Measurements from ENCODE around the gene APAF1. TPM values are rescaled to one million over a fixed set of nuclear protein-coding genes. Genes with fewer than 3 reads are reported as not detected.

The APAF1 gene
- total and polyA plus RNA-seq, 7 experiments from 2014 or later = 3.4 to 36.4 (median 26.7) TPM

DNA sequence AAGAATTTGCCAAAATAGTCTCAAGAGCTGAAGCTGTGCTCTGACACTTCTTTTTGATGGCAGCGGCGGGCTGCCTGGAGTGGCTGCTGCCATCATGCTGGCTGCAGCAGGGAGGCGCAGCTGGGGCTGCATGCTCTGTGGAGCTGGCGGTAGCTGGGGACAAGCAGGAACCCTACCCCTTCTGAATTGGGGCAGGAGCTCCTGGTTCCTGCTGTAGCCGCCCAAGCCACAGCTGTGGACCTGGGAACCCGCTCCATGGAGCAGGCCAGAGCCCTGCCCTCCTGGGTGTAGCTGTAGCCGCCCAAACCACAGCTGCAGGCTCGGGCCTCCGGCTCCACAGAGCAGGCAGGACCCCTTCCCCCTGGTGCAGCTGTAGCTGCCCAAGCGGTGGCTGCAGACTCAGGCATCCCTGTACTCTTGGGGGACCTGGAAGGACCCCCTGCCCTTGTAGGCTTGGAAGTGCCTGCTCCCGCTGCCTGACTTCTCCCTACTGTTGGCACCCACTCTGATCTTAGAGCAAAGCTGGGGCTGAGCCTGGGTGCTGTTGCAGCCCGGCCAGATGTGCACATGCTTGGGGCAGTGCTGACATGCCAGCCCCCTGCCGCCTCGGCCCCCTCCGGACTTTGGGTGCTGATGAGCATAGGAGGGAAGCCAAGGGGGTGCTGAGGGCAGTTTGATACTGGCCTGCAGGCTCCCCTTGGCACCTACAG lies 33.3 kb downstream of the APAF1 start:
- no peak overlapping the region for H3K27ac Mint-ChIP-seq
- POLR2A ChIA-PET = no interaction called here
- H3K36me3 ChIP-seq (ENCODE audit: control insufficient read depth in 2 of 3, insufficient read depth in 3 of 3, low read length in 3 of 3) = peaks cover 11 to 51% (median 11%) of the 10 kb centered on the region in 3 experiments

DNA sequence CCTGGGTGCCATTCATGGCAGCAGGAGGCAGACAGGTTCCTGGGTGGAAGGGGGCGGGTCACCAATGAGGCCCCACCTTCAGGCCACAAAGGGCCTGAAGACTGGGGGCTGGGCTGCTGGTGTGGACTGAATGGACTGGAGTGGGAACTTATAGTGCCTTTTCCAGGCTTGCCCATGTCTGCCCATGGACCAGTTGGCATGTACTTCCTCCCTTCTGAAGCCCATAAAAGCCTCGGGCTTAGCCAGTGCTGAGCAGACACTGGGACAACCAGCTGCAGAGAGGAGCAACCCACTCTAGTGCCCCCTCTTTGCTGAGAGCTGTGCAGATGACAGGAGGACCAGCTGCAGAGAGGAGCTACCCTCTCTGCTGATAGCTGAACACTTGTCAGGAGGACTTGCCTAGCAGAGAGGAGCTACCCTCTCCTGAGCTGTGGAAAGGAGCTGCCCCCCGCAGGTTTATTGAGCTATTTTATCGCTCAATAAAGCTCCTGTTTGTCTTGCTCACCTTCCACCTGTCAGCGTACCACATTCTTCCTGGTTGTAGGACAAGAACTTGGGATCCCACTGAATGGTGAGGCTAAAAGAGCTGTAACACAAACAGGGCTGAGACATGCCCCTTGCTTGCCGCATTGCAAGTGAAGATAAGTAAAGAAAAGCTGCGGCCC lies 34.0 kb downstream of the APAF1 start:
- H3K27me3 Mint-ChIP-seq = no peaks in the 10 kb centered on the region
- no peak overlapping the region for H3K27ac Mint-ChIP-seq
- no peak for ATAC-seq
- DNase-seq = no peak
- H3K4me1 ChIP-seq (ENCODE audit: control insufficient read depth in 2 of 2, insufficient read depth in 2 of 2, low read length in 2 of 2) = no peaks in the 10 kb centered on the region
- peaks cover 13 to 56% (median 14%) of the 10 kb centered on the region in 3 experiments for H3K36me3 ChIP-seq (ENCODE audit: control insufficient read depth in 2 of 3, insufficient read depth in 3 of 3, low read length in 3 of 3)
- ChIA-PET CTCF (interaction anchor here (0.6 kb wide), 1 partner anchor 28 kb away, joined by 3 read pairs; no protein-coding TSS in a partner anchor), POLR2A (no interaction called here)
- no peak overlapping the region for H3K27ac ChIP-seq (ENCODE audit: low read depth, low read length)
- H3K27me3 ChIP-seq (ENCODE audit: control insufficient read depth in 2 of 2, insufficient read depth in 2 of 2, low read length in 2 of 2) = no peaks in the 10 kb centered on the region
- peaks cover 8 to 48% (median 22%) of the 10 kb centered on the region in 5 donors for H3K36me3 Mint-ChIP-seq
- intact Hi-C loops (cut with micrococcal nuclease) = no loop called here
- no peaks in the 10 kb centered on the region for H3K9me3 Mint-ChIP-seq
- H3K4me1 Mint-ChIP-seq = peaks cover 0 to 4% (median 0%) of the 10 kb centered on the region in 7 donors
- no peak overlapping the region for H3K4me3 ChIP-seq (ENCODE audit: low read length)
- H3K9me3 ChIP-seq (ENCODE audit: control insufficient read depth in 2 of 3, low read length in 3 of 3) = no peaks in the 10 kb centered on the region
- no peak overlapping the region for H3K4me3 Mint-ChIP-seq

More for the DNA sequence above, 33.3 kb downstream of the APAF1 start:
- Histone ChIP-seq H3K9me3 (ENCODE audit: control insufficient read depth in 2 of 3, low read length in 3 of 3) (no peaks in the 10 kb centered on the region), H3K4me1 (ENCODE audit: control insufficient read depth in 2 of 2, insufficient read depth in 2 of 2, low read length in 2 of 2) (no peaks in the 10 kb centered on the region), H3K4me3 (ENCODE audit: low read length) (no peak overlapping the region), H3K27me3 (ENCODE audit: control insufficient read depth in 2 of 2, insufficient read depth in 2 of 2, low read length in 2 of 2) (no peaks in the 10 kb centered on the region), H3K27ac (ENCODE audit: low read depth, low read length) (no peak overlapping the region)
- Mint-ChIP-seq H3K36me3 (peaks cover 4 to 47% (median 23%) of the 10 kb centered on the region in 5 donors), H3K9me3 (no peaks in the 10 kb centered on the region), H3K4me1 (peaks cover 0 to 4% (median 0%) of the 10 kb centered on the region in 7 donors), H3K4me3 (no peak overlapping the region), H3K27me3 (no peaks in the 10 kb centered on the region)
- intact Hi-C loops (cut with micrococcal nuclease) = no loop called here
- CTCF ChIA-PET = no interaction called here
- no peak for DNase-seq
- no peak for ATAC-seq

DNA sequence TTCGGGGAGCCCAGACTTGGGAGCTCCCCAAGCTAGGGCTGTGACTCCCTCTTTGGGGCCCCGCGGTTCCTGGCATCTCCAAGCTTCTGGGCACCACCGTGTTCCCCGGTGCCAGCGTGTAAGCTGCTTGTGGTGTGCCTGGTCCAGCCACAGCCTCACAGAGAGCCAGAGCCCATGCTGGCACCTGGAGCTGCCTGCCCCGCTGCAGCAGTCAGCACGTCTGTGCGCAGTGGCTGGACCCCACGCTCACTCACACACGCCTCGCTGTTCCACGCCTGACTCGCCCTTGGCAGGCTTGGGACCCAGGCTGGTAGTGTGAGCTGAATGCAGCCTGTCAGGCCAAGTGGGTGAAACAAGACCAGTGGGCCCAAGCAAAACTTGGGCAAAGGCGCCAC lies 34.5 kb downstream of the APAF1 start:
- intact Hi-C loops (cut with micrococcal nuclease) = no loop called here
- no peaks in the 10 kb centered on the region for H3K27me3 ChIP-seq (ENCODE audit: control insufficient read depth in 2 of 2, insufficient read depth in 2 of 2, low read length in 2 of 2)
- POLR2A ChIA-PET = no interaction called here
- H3K27me3 Mint-ChIP-seq = no peaks in the 10 kb centered on the region
- CTCF ChIA-PET = interaction anchor here (0.6 kb wide), 1 partner anchor 27 kb away, joined by 3 read pairs; no protein-coding TSS in a partner anchor
- H3K9me3 Mint-ChIP-seq = no peaks in the 10 kb centered on the region
- H3K4me1 Mint-ChIP-seq = no peaks in the 10 kb centered on the region
- H3K4me1 ChIP-seq (ENCODE audit: control insufficient read depth in 2 of 2, insufficient read depth in 2 of 2, low read length in 2 of 2) = no peaks in the 10 kb centered on the region
- no peak for ATAC-seq
- H3K4me3 ChIP-seq (ENCODE audit: low read length) = no peak overlapping the region
- no peak overlapping the region for H3K4me3 Mint-ChIP-seq
- H3K36me3 Mint-ChIP-seq = peaks cover 9 to 46% (median 19%) of the 10 kb centered on the region in 5 donors
- peaks cover 10 to 62% (median 14%) of the 10 kb centered on the region in 3 experiments for H3K36me3 ChIP-seq (ENCODE audit: control insufficient read depth in 2 of 3, insufficient read depth in 3 of 3, low read length in 3 of 3)
- H3K27ac Mint-ChIP-seq = no peak overlapping the region
- no peak for DNase-seq
- no peak overlapping the region for H3K27ac ChIP-seq (ENCODE audit: low read depth, low read length)
- H3K9me3 ChIP-seq (ENCODE audit: control insufficient read depth in 2 of 3, low read length in 3 of 3) = no peaks in the 10 kb centered on the region

DNA sequence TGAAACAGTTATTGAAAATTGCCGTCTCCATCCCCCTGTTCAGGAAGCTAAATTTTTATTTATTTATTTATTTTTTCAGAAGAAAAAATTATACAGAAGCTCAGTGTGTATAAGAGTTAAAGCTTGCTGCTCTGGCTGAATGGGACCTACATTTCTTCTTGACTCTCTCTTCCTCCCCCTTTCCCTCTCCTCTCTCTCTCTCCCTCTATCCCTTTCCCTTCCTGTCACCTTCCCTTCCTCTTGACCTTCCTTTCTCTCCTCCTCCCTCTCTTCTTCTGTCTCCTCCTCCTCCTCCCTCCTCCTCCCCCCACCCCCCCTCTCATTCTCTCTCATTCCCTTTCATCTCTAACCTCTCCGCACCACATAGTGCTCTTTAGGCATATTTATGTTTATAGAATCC lies 39.1 kb downstream of the APAF1 start:
- no peaks in the 10 kb centered on the region for H3K27me3 ChIP-seq (ENCODE audit: control insufficient read depth in 2 of 2, insufficient read depth in 2 of 2, low read length in 2 of 2)
- H3K36me3 ChIP-seq (ENCODE audit: control insufficient read depth in 2 of 3, insufficient read depth in 3 of 3, low read length in 3 of 3) = peaks cover 10 to 77% (median 14%) of the 10 kb centered on the region in 3 experiments
- H3K4me3 Mint-ChIP-seq = no peak overlapping the region
- DNase-seq = no peak
- H3K27ac ChIP-seq (ENCODE audit: low read depth, low read length) = no peak overlapping the region
- H3K27ac Mint-ChIP-seq = no peak overlapping the region
- intact Hi-C loops (cut with micrococcal nuclease) = no loop called here
- no peaks in the 10 kb centered on the region for H3K9me3 Mint-ChIP-seq
- no peak overlapping the region for H3K4me3 ChIP-seq (ENCODE audit: low read length)
- POLR2A ChIA-PET = no interaction called here
- no peaks in the 10 kb centered on the region for H3K4me1 ChIP-seq (ENCODE audit: control insufficient read depth in 2 of 2, insufficient read depth in 2 of 2, low read length in 2 of 2)
- H3K4me1 Mint-ChIP-seq = peaks cover 0 to 6% (median 0%) of the 10 kb centered on the region in 7 donors
- peaks cover 15 to 63% (median 35%) of the 10 kb centered on the region in 5 donors for H3K36me3 Mint-ChIP-seq
- no peaks in the 10 kb centered on the region for H3K27me3 Mint-ChIP-seq
- CTCF ChIA-PET = no interaction called here
- no peaks in the 10 kb centered on the region for H3K9me3 ChIP-seq (ENCODE audit: control insufficient read depth in 2 of 3, low read length in 3 of 3)
- ATAC-seq = no peak

DNA sequence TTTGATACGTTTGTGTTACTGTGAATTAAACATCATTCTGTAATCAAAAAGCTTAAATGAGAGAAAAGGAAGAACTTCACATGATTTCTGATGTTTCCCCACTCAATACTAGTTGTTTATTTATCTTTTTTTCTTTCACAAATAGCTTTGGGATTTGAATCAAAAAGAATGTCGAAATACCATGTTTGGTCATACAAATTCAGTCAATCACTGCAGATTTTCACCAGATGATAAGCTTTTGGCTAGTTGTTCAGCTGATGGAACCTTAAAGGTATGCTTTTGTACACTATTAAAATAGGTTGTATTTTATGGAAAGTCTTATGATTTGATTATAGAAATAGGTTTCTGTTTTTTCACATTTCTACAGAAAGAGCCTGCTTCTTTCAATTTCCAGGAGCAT lies 41.5 kb downstream of the APAF1 start:
- Histone ChIP-seq H3K9me3 (ENCODE audit: control insufficient read depth in 2 of 3, low read length in 3 of 3) (no peaks in the 10 kb centered on the region), H3K36me3 (ENCODE audit: control insufficient read depth in 2 of 3, insufficient read depth in 3 of 3, low read length in 3 of 3) (peaks cover 10 to 57% (median 14%) of the 10 kb centered on the region in 3 experiments), H3K4me1 (ENCODE audit: control insufficient read depth in 2 of 2, insufficient read depth in 2 of 2, low read length in 2 of 2) (no peaks in the 10 kb centered on the region), H3K4me3 (ENCODE audit: low read length) (no peak overlapping the region), H3K27ac (ENCODE audit: low read depth, low read length) (no peak overlapping the region), H3K27me3 (ENCODE audit: control insufficient read depth in 2 of 2, insufficient read depth in 2 of 2, low read length in 2 of 2) (no peaks in the 10 kb centered on the region)
- Mint-ChIP-seq H3K4me3 (no peak overlapping the region), H3K9me3 (no peaks in the 10 kb centered on the region), H3K27ac (no peak overlapping the region), H3K4me1 (peaks cover 4 to 19% (median 6%) of the 10 kb centered on the region in 7 donors), H3K36me3 (peaks cover 24 to 69% (median 52%) of the 10 kb centered on the region in 5 donors), H3K27me3 (no peaks in the 10 kb centered on the region)
- ATAC-seq (no peak), DNase-seq (no peak)
- ChIA-PET CTCF (no interaction called here), POLR2A (no interaction called here)
- intact Hi-C loops (cut with micrococcal nuclease) = no loop called here

DNA sequence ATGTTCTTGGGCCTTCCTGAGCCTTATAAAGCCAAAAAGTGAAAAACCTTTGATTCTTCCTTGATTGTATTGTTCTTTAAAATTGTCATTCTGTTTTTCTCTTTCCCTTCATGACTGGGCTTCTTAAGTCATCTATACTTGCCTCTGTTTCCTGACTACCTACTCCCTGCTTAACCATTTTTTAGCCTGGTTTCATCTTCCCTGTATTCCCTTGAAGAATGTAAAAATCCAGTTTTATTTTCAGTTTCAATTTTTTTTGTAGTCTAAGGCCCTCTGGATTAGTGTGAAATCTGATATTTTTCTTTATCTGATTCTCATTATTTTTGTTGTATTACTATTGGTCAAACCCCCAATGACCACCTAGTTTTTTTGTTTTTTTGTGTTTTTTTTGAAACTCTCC lies 46.3 kb downstream of the APAF1 start:
- CTCF ChIA-PET = interaction anchor here (1.2 kb wide), 1 partner anchor 8 kb away, joined by 3 read pairs; no protein-coding TSS in a partner anchor
- peaks cover 12 to 26% (median 17%) of the 10 kb centered on the region in 7 donors for H3K4me1 Mint-ChIP-seq
- ATAC-seq (no peak), DNase-seq (no peak)
- no peak overlapping the region for H3K4me3 Mint-ChIP-seq
- Histone ChIP-seq H3K27ac (ENCODE audit: low read depth, low read length) (no peak overlapping the region), H3K9me3 (ENCODE audit: control insufficient read depth in 2 of 3, low read length in 3 of 3) (no peaks in the 10 kb centered on the region), H3K27me3 (ENCODE audit: control insufficient read depth in 2 of 2, insufficient read depth in 2 of 2, low read length in 2 of 2) (no peaks in the 10 kb centered on the region), H3K4me3 (ENCODE audit: low read length) (no peak overlapping the region), H3K4me1 (ENCODE audit: control insufficient read depth in 2 of 2, insufficient read depth in 2 of 2, low read length in 2 of 2) (no peaks in the 10 kb centered on the region), H3K36me3 (ENCODE audit: control insufficient read depth in 2 of 3, insufficient read depth in 3 of 3, low read length in 3 of 3) (peaks cover 0 to 31% (median 0%) of the 10 kb centered on the region in 3 experiments)
- peak overlapping the region in 2 of 9 donors; percentile 4 to 19 for H3K27ac Mint-ChIP-seq
- intact Hi-C loops (cut with micrococcal nuclease) = no loop called here
- H3K36me3 Mint-ChIP-seq = peaks cover 14 to 81% (median 60%) of the 10 kb centered on the region in 5 donors
- H3K27me3 Mint-ChIP-seq = no peaks in the 10 kb centered on the region
- POLR2A ChIA-PET = no interaction called here
- no peaks in the 10 kb centered on the region for H3K9me3 Mint-ChIP-seq

All from naive thymus-derived CD4-positive, alpha-beta T cell (primary cell).